ENCODE results near the gene SMARCA2.

DNA sequence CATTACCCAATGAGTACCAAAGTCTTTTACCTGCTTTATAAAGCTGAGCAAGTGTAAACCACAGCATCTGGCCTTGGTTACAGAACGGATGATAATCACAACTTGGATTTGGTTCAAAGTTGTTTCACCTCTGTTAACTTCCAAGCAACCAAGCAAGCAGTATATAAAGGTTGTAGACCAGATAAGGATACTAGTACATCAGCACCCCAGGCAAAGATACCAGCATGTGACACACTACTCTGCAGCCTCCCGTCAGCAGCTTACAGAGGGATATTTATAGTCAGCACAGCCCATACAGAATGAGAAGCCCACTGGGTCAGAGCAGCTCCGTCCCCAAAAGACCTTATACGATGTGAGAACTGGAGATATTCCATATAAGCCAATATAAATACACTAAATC is 193.3 kb downstream of the SMARCA2 start:
- TF ChIP-seq, protein P1, sequence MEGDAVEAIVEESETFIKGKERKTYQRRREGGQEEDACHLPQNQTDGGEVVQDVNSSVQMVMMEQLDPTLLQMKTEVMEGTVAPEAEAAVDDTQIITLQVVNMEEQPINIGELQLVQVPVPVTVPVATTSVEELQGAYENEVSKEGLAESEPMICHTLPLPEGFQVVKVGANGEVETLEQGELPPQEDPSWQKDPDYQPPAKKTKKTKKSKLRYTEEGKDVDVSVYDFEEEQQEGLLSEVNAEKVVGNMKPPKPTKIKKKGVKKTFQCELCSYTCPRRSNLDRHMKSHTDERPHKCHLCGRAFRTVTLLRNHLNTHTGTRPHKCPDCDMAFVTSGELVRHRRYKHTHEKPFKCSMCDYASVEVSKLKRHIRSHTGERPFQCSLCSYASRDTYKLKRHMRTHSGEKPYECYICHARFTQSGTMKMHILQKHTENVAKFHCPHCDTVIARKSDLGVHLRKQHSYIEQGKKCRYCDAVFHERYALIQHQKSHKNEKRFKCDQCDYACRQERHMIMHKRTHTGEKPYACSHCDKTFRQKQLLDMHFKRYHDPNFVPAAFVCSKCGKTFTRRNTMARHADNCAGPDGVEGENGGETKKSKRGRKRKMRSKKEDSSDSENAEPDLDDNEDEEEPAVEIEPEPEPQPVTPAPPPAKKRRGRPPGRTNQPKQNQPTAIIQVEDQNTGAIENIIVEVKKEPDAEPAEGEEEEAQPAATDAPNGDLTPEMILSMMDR (IDR thresholded peaks at IDR 0.05; ENCODE audit: insufficient read depth, low read length, poor library complexity, severe bottlenecking), result no peak
- no peak for TF ChIP-seq EZH2phosphoT487 (conservative IDR thresholded peaks at IDR 0.05; ENCODE audit: low read length)

All from SU-DHL-6 (cell line).